ENCODE measurements around the gene KIF6.

- TF ChIP-seq CTCF (conservative IDR thresholded peaks at IDR 0.05; ENCODE audit: low read depth, low read length) = no peak
- no peak for TF ChIP-seq EZH2 (IDR thresholded peaks at IDR 0.05; ENCODE audit: borderline replicate concordance, low read depth, low read length, poor library complexity, severe bottlenecking)
Observed at GRCh38 chr6:39614393-39614950, 110.7 kb downstream of the KIF6 start.
